H1 (cell line): ENCODE results near the gene EEIG1. TPM values are rescaled to one million over a fixed set of nuclear protein-coding genes. Genes with fewer than 3 reads are reported as not detected.
A peak's percentile ranks its signal among the peaks of the same experiment; 100 is the strongest.

Experiments used
- CTCF ChIA-PET: fragments of 300-600 bp; sonication (Branson Sonifier 250); formaldehyde crosslinking; loops from one replicate; lab custom pipeline; 2021; ENCODE audit not compliant: partially characterized antibody; lab: Charles Lee
- POLR2A ChIA-PET: fragments of 300-600 bp; sonication (Branson Sonifier 250); formaldehyde crosslinking; loops from one replicate; lab custom pipeline; 2021; ENCODE audit warnings: inconsistent platforms; ENCODE audit not compliant: partially characterized antibody; lab: Charles Lee
- DNase-seq, 2 experiments: peaks; one replicate each; pipeline versions ENCODE4 v3.0.0 to v3.0.0-alpha.2; 2010 to 2022; ENCODE audit warnings: low spot score in 2 of 2, low read depth in 1 of 2, mixed read lengths in 1 of 2
- FAIRE-seq: peaks from 2 replicates; lab custom pipeline; 2011; peaks lifted over from hg19 to GRCh38; lab: Jason Lieb, UNC
- H2AFZ ChIP-seq: 2 replicates; pipeline ENCODE4 v1.8.1; 2012; ENCODE audit warnings: low read length, inconsistent platforms
- H2AK5ac ChIP-seq: 2 replicates; pipeline ENCODE4 v1.6.1; 2013; ENCODE audit warnings: low read depth, low read length
- H2BK120ac ChIP-seq: replicated peaks from 2 replicates; pipeline ENCODE3; 2013; ENCODE audit warnings: low read depth, low read length, inconsistent platforms
- H2BK12ac ChIP-seq: 2 replicates; pipeline ENCODE4 v1.6.1; 2013; ENCODE audit warnings: low read depth, low read length
- H2BK15ac ChIP-seq: 2 replicates; pipeline ENCODE4 v1.6.1; 2013; ENCODE audit warnings: low read length
- H2BK20ac ChIP-seq: 2 replicates; pipeline ENCODE4 v1.6.1; 2013; ENCODE audit warnings: low read length
- H2BK5ac ChIP-seq: 2 replicates; pipeline ENCODE4 v1.6.1; 2013; ENCODE audit warnings: low read depth, low read length
- H3K14ac ChIP-seq: 2 replicates; pipeline ENCODE4 v1.6.1; 2013; ENCODE audit warnings: inconsistent platforms; ENCODE audit not compliant: insufficient read length
- H3K18ac ChIP-seq: 2 replicates; pipeline ENCODE4 v1.6.1; 2013; ENCODE audit warnings: low read length; ENCODE audit errors: extremely low read depth
- H3K23ac ChIP-seq: 2 replicates; pipeline ENCODE4 v1.6.1; 2013; ENCODE audit warnings: inconsistent platforms; ENCODE audit not compliant: insufficient read length
- H3K23me2 ChIP-seq: 2 replicates; pipeline ENCODE4 v1.6.1; 2013; ENCODE audit warnings: low read depth, low read length
- H3K27ac ChIP-seq: 2 replicates; pipeline ENCODE4 v1.6.1; 2011; ENCODE audit warnings: low read depth, low read length, inconsistent platforms
- H3K27me3 ChIP-seq, 4 experiments: replicated peaks in 1 of 4; 1 replicate in 1 of 4; 2 replicates in 3 of 4; pipeline versions ENCODE4 v1.6.1 to v1.8.1; 2011 to 2013; ENCODE audit warnings: low read length in 3 of 4, mild to moderate bottlenecking in 3 of 4, inconsistent platforms in 2 of 4, mixed read lengths in 2 of 4, moderate library complexity in 1 of 4; ENCODE audit not compliant: control insufficient read depth in 3 of 4, insufficient read depth in 3 of 4; ENCODE audit errors: extremely low read depth in 1 of 4
- H3K36me3 ChIP-seq, 4 experiments: 2 replicates each; pipeline versions ENCODE4 v1.6.1 to v1.8.1; 2011 to 2013; ENCODE audit warnings: mild to moderate bottlenecking in 4 of 4, low read length in 3 of 4, moderate library complexity in 2 of 4, control low read depth in 1 of 4, inconsistent platforms in 1 of 4; ENCODE audit not compliant: insufficient read depth in 4 of 4, control insufficient read depth in 2 of 4
- H3K4ac ChIP-seq: replicated peaks from 2 replicates; pipeline ENCODE3; 2013; ENCODE audit warnings: low read length, low read depth, mixed read lengths, inconsistent platforms; ENCODE audit not compliant: insufficient read length
- H3K4me1 ChIP-seq, 4 experiments: replicated peaks in 1 of 4; 1 replicate in 1 of 4; 2 replicates in 3 of 4; pipeline versions ENCODE4 v1.6.1 to v1.8.1; 2011 to 2013; ENCODE audit warnings: low read length in 3 of 4, inconsistent platforms in 2 of 4, mixed read lengths in 1 of 4; ENCODE audit not compliant: insufficient read depth in 4 of 4, control insufficient read depth in 3 of 4
- H3K4me2 ChIP-seq, 2 experiments: 2 replicates each; pipeline versions ENCODE4 v1.6.1 to v1.8.1; 2011 to 2013; ENCODE audit warnings: low read depth in 2 of 2, low read length in 2 of 2, control low read depth in 1 of 2, inconsistent platforms in 1 of 2, mild to moderate bottlenecking in 1 of 2; ENCODE audit not compliant: insufficient read depth in 1 of 2
- H3K4me3 ChIP-seq, 4 experiments: fragments of 200-600, 300-600 bp in 1 of 4; sonication (generic), shearing (Covaris generic), sonication (Bioruptor Twin) in 1 of 4; 2 replicates each; pipeline versions ENCODE4 v1.5.1 to v1.8.1; 2011 to 2016; ENCODE audit warnings: low read length in 4 of 4, low read depth in 3 of 4, control low read depth in 2 of 4, inconsistent platforms in 2 of 4, mild to moderate bottlenecking in 2 of 4, mixed read lengths in 1 of 4, moderate library complexity in 1 of 4; ENCODE audit not compliant: insufficient read depth in 2 of 4; ENCODE audit errors: extremely low read depth in 1 of 4
- H3K56ac ChIP-seq: replicated peaks from 2 replicates; pipeline ENCODE3; 2013; ENCODE audit warnings: low read depth, mild to moderate bottlenecking, mixed read lengths, low read length, inconsistent platforms; ENCODE audit not compliant: insufficient read length
- H3K79me1 ChIP-seq: 2 replicates; pipeline ENCODE4 v1.6.1; 2013; ENCODE audit warnings: low read depth, low read length, control low read depth
- H3K79me2 ChIP-seq, 2 experiments: 2 replicates each; pipeline versions ENCODE4 v1.6.1 to v1.8.1; 2012 to 2013; ENCODE audit warnings: low read length in 2 of 2, mild to moderate bottlenecking in 2 of 2, inconsistent platforms in 1 of 2; ENCODE audit not compliant: insufficient read depth in 2 of 2, control insufficient read depth in 1 of 2
- H3K9ac ChIP-seq, 4 experiments: replicated peaks in 1 of 4; 1 replicate in 1 of 4; 2 replicates in 3 of 4; pipeline versions ENCODE4 v1.6.1 to v1.8.1; 2011 to 2013; ENCODE audit warnings: low read depth in 3 of 4, low read length in 3 of 4, control low read depth in 2 of 4, mild to moderate bottlenecking in 2 of 4, moderate library complexity in 2 of 4, inconsistent platforms in 1 of 4; ENCODE audit errors: extremely low read depth in 1 of 4
- H3K9me3 ChIP-seq, 2 experiments: 2 replicates each; pipeline versions ENCODE4 v1.6.1 to v1.8.1; 2012 to 2013; ENCODE audit warnings: mild to moderate bottlenecking in 2 of 2, moderate library complexity in 2 of 2, control low read depth in 1 of 2, inconsistent platforms in 1 of 2, low read depth in 1 of 2, low read length in 1 of 2, mixed read lengths in 1 of 2; ENCODE audit not compliant: insufficient read depth in 2 of 2
- H4K20me1 ChIP-seq, 2 experiments: replicated peaks in 1 of 2; 2 replicates each; pipeline versions ENCODE3 to v1.8.1; 2011 to 2013; ENCODE audit warnings: inconsistent platforms in 2 of 2, low read length in 2 of 2, mild to moderate bottlenecking in 1 of 2; ENCODE audit not compliant: insufficient read depth in 2 of 2, control insufficient read depth in 1 of 2
- H4K5ac ChIP-seq: 2 replicates; pipeline ENCODE4 v1.6.1; 2013; ENCODE audit warnings: low read length, low read depth, mixed read lengths, inconsistent platforms; ENCODE audit not compliant: insufficient read length
- H4K8ac ChIP-seq: 2 replicates; pipeline ENCODE4 v1.8.0; 2013; ENCODE audit warnings: mild to moderate bottlenecking, moderate library complexity, low read length, inconsistent platforms; ENCODE audit not compliant: insufficient read depth; ENCODE audit errors: extremely low read depth
- H4K91ac ChIP-seq: replicated peaks from 2 replicates; pipeline ENCODE3; 2013; ENCODE audit warnings: low read length, mixed read lengths, inconsistent platforms; ENCODE audit not compliant: insufficient read length
- BRCA1 ChIP-seq: IDR thresholded peaks from 2 replicates; pipeline ENCODE4 v1.6.1; 2012; ENCODE audit warnings: low read depth, low read length, improper control_type of control experiment
- FOSL1 ChIP-seq: IDR thresholded peaks from 2 replicates; pipeline ENCODE4 v1.6.1; 2011; ENCODE audit warnings: mild to moderate bottlenecking, low read depth, low read length, moderate library complexity; ENCODE audit not compliant: insufficient read depth
- MAFK ChIP-seq: IDR thresholded peaks from 2 replicates; pipeline ENCODE4 v1.6.1; 2012; ENCODE audit warnings: low read depth, mild to moderate bottlenecking, improper control_type of control experiment, low read length
- POLR2A ChIP-seq, 2 experiments: IDR thresholded peaks; 1 replicate in 1 of 2; 2 replicates in 1 of 2; pipeline ENCODE4 v1.6.1; 2011; ENCODE audit warnings: low read depth in 2 of 2, low read length in 2 of 2, mild to moderate bottlenecking in 2 of 2; ENCODE audit errors: control extremely low read depth in 1 of 2
- RBBP5 ChIP-seq: IDR thresholded peaks from 2 replicates; pipeline ENCODE4 v1.7.1; 2012; ENCODE audit warnings: low read depth, mild to moderate bottlenecking, inconsistent platforms, low read length, moderate library complexity, borderline replicate concordance
- RFX5 ChIP-seq: IDR thresholded peaks from 2 replicates; pipeline ENCODE4 v1.6.1; 2011; ENCODE audit warnings: low read depth, low read length, improper control_type of control experiment, borderline replicate concordance
- SP1 ChIP-seq: IDR thresholded peaks from 2 replicates; pipeline ENCODE4 v1.6.1; 2011; ENCODE audit warnings: low read depth, low read length
- SP4 ChIP-seq: IDR thresholded peaks from 2 replicates; pipeline ENCODE4 v1.6.1; 2012; ENCODE audit warnings: low read length, inconsistent platforms
- TBP ChIP-seq: IDR thresholded peaks from 2 replicates; pipeline ENCODE4 v1.6.1; 2011; ENCODE audit warnings: low read depth, low read length, improper control_type of control experiment
- WGBS, 2 experiments: shearing (Covaris generic) in 1 of 2; methylation state at CpG; one replicate each; pipeline versions ENCODE4 v1.1.6 to v1.1.7; 2013 to 2015; ENCODE audit warnings: low lambda C conversion rate in 2 of 2, mixed read lengths in 2 of 2, inconsistent platforms in 1 of 2, low coverage in 1 of 2, missing lambda C conversion rate in 1 of 2; ENCODE audit not compliant: insufficient replicate concordance in 2 of 2, insufficient coverage in 1 of 2, insufficient read length in 1 of 2; ENCODE audit errors: extremely low coverage in 1 of 2, missing lambda C conversion rate in 1 of 2; 5-methylcytosine and 5-hydroxymethylcytosine counted together
- long read RNA-seq, 2 experiments: library from RNA in 1 of 2; library from capped mRNA in 1 of 2; stranded (forward); transcript quantifications; one replicate each; pipeline ENCODE4 v2.0.0, GENCODE V29; 2021; ENCODE audit warnings: inconsistent platforms in 1 of 2
- polyA minus RNA-seq, 3 experiments: library from RNA; depleted of rRNA, polyadenylated mRNA; stranded (reverse); fragments of >200 nt; gene quantifications; 1 replicate in 2 of 3; 2 replicates in 1 of 3; pipeline ENCODE4 v1.2.3, GENCODE V29; 2011
- polyA plus RNA-seq, 7 experiments: library from polyadenylated mRNA; depleted of rRNA in 3 of 7; stranded (reverse) in 5 of 7; unstranded in 2 of 7; fragments of >200 nt in 5 of 7; fragments of 200-250 nt in 2 of 7; gene quantifications; 1 replicate in 5 of 7; 2 replicates in 1 of 7; 4 replicates in 1 of 7; pipeline versions ENCODE4 v1.2.1 to v1.2.3, GENCODE V29; 2011 to 2013; ENCODE audit warnings: missing spikeins in 2 of 7, mixed read lengths in 2 of 7
- total RNA-seq: library from RNA; stranded (reverse); fragmentation: NEBNext Ultra II Directional; extraction: Animal tissue kit (Norgen Biotek cat#: 25700); gene quantifications from 2 replicates; pipeline ENCODE4 v1.2.1, GENCODE V29; 2021

The EEIG1 gene
- total RNA-seq, result 50.8 and 51.3 TPM in 2 replicates
- 29.8 and 61.0 TPM in 2 replicates for polyA plus RNA-seq (2011; rRNA removed)
- polyA plus RNA-seq (2011; cell fraction: cytosol; rRNA removed), result 21.7 TPM
- 44.6 TPM for polyA plus RNA-seq (2011; cell fraction: nucleus; rRNA removed)
- polyA plus RNA-seq (2012, experiment 1 of 2), result 25.4 to 46.5 TPM (median 38.1 TPM) in 4 replicates
- 23.9 TPM for polyA plus RNA-seq (2012, experiment 2 of 2)
- 23.7 TPM for polyA plus RNA-seq (2013, experiment 1 of 2)
- polyA plus RNA-seq (2013, experiment 2 of 2), result 21.4 TPM
- polyA minus RNA-seq (2011; rRNA and poly(A)+ RNA removed), result 17.4 and 17.6 TPM in 2 replicates
- 13.5 TPM for polyA minus RNA-seq (2011; cell fraction: cytosol; rRNA and poly(A)+ RNA removed)
- polyA minus RNA-seq (2011; cell fraction: nucleus; rRNA and poly(A)+ RNA removed), result 20.7 TPM
- long read RNA-seq, experiment 1, full-length matches to known transcripts, result 2 of 21 reads
- long read RNA-seq, experiment 1, partial matches to known transcripts, result 15 of 21 reads
- long read RNA-seq, experiment 1, other reads (novel, unspliced or antisense), result 4 of 21 reads
- long read RNA-seq, experiment 2, partial matches to known transcripts, result 0 of 1 reads
- long read RNA-seq, experiment 2, other reads (novel, unspliced or antisense), result 1 of 1 reads

GRCh38 chr9:127980706-127981558 lies at the start of gene EEIG1:
Gene EEIG1, minus strand, starts transcription at chr9:127980989. Its CDS starts 852 bp downstream, at chr9:127980137.
- H3K79me1 ChIP-seq, result peaks cover 25% of the 10 kb centered on the region
- peak; percentile 57; the same call in 1 of the 2 replicates for TF ChIP-seq TBP
- TF ChIP-seq SP4, result no peak
- no peak for TF ChIP-seq FOSL1
- no peak for TF ChIP-seq MAFK
- TF ChIP-seq RFX5, result no peak
- TF ChIP-seq POLR2A (IDR thresholded peaks at IDR 0.05; ENCODE audit: control extremely low read depth in 1 of 2, low read depth in 2 of 2, low read length in 2 of 2), result no peak; a peak in 2 of 3 replicates
- TF ChIP-seq RBBP5, result no peak; the same call in 1 of the 2 replicates
- TF ChIP-seq SP1, result 0 out of 2 replicates have a peak, but pooled peaks have one; percentile 48
- no peak for TF ChIP-seq BRCA1

More at GRCh38 chr9:127980706-127981558, at the start of gene EEIG1:
- H3K79me2 ChIP-seq, result peaks cover 17 to 40% of the 10 kb centered on the region in 2 experiments
- H2BK120ac ChIP-seq, result no peak within 1 kb of the TSS
- H3K56ac ChIP-seq, result no peak within 1 kb of the TSS
- 5% methylated on average over 40 of the region's 93 CpGs; no CpG with 5 or more reads in 1 of the 2 experiments for WGBS, 2 experiments
- H3K4me2 ChIP-seq, result peak within 1 kb of the TSS; percentile 73 to 97
- peak within 1 kb of the TSS; percentile 30 for H3K4ac ChIP-seq
- H3K27ac ChIP-seq, result peak within 1 kb of the TSS; percentile 79
- peak within 1 kb of the TSS; percentile 78 for H4K5ac ChIP-seq
- H3K27me3 ChIP-seq, result no peaks in the 10 kb centered on the region
- H4K8ac ChIP-seq, result 0 out of 2 replicates have a peak within 1 kb of the TSS, but pooled peaks have one; percentile 19
- ChIA-PET POLR2A (interaction anchor here (0.8 to 4.1 kb wide), 13 partner anchors 8 to 130 kb away, joined by 3 to 16 read pairs (median 5); partner anchors contain the start of gene PIP5KL1), CTCF (interaction anchor here (0.8 to 7.9 kb wide), 9 partner anchors 10 to 76 kb away, joined by 3 to 49 read pairs (median 4); no protein-coding TSS in a partner anchor)
- peak within 1 kb of the TSS; percentile 71 for H2BK5ac ChIP-seq
- H2BK15ac ChIP-seq, result peak within 1 kb of the TSS; percentile 9; the same call in 1 of the 2 replicates
- peak within 1 kb of the TSS; percentile 87 for H3K14ac ChIP-seq
- H3K23ac ChIP-seq, result no peak within 1 kb of the TSS
- peak; percentile 80 to 97 for DNase-seq
- H2AK5ac ChIP-seq, result peak within 1 kb of the TSS; percentile 57
- H3K23me2 ChIP-seq, result peaks cover 7% of the 10 kb centered on the region; the same call in 1 of the 2 replicates
- H3K4me3 ChIP-seq, result peak within 1 kb of the TSS; percentile 88 to 99 (median 93)
- no peak for FAIRE-seq
- peak within 1 kb of the TSS; percentile 89 for H3K18ac ChIP-seq
- peak within 1 kb of the TSS; percentile 18 for H4K91ac ChIP-seq
- H4K20me1 ChIP-seq, result peaks cover 33% of the 10 kb centered on the region in 2 experiments
- H3K9me3 ChIP-seq, result no peaks in the 10 kb centered on the region
- H3K36me3 ChIP-seq, result no peaks in the 10 kb centered on the region
- peak within 1 kb of the TSS; percentile 20; the same call in 1 of the 2 replicates for H2AFZ ChIP-seq
- peak within 1 kb of the TSS; percentile 42 to 65 (median 51) for H3K9ac ChIP-seq
- H3K4me1 ChIP-seq, result peaks cover 4 to 34% (median 24%) of the 10 kb centered on the region in 4 experiments
- peak within 1 kb of the TSS; percentile 75 for H2BK12ac ChIP-seq
- H2BK20ac ChIP-seq, result peak within 1 kb of the TSS; percentile 53; the same call in 1 of the 2 replicates
